GM12891 (cell line): ENCODE data around the gene CTNNA2.

Source experiments
- POLR2A ChIP-seq: IDR thresholded peaks from 2 replicates; pipeline ENCODE4 v1.6.1; 2011; ENCODE audit warnings: low read depth, low read length, control low read depth
- POLR2AphosphoS5 ChIP-seq: IDR thresholded peaks from 2 replicates; pipeline ENCODE4 v1.6.1; 2011; ENCODE audit warnings: low read depth, low read length, control low read depth
- POU2F2 ChIP-seq: IDR thresholded peaks from 2 replicates; pipeline ENCODE4 v1.6.1; 2011; ENCODE audit warnings: low read depth, mild to moderate bottlenecking, control low read depth, low read length, moderate library complexity
- SPI1 ChIP-seq: IDR thresholded peaks from 2 replicates; pipeline ENCODE4 v1.6.1; 2011; ENCODE audit warnings: low read depth, low read length, control low read depth
- TAF1 ChIP-seq: IDR thresholded peaks from 2 replicates; pipeline ENCODE4 v1.6.1; 2011; ENCODE audit warnings: low read depth, low read length, control low read depth

GRCh38 chr2:80008596-80008995 is 495.7 kb downstream of the CTNNA2 start:
- TF ChIP-seq POLR2AphosphoS5, result no peak
- TF ChIP-seq POU2F2, result no peak
- no peak for TF ChIP-seq POLR2A
- no peak for TF ChIP-seq TAF1
- TF ChIP-seq SPI1, result no peak
